Activated CD8-positive, alpha-beta memory T cell treated with anti-CD3 and anti-CD28 coated beads, Interleukin-2, amount 50 U/mL, for 24 hours (primary cell): ENCODE results near the gene TRAPPC2L.
"Not testable (repeated sequence)": the region's sequence is repeated elsewhere in the genome, so short reads cannot be mapped to it uniquely, and the experiment has no call there.

Source experiments
- DNase-seq: peaks from one replicate; pipeline ENCODE4 v3.0.0-alpha.2; 2020; ENCODE audit errors: extremely low read depth

Gene TRAPPC2L

DNA sequence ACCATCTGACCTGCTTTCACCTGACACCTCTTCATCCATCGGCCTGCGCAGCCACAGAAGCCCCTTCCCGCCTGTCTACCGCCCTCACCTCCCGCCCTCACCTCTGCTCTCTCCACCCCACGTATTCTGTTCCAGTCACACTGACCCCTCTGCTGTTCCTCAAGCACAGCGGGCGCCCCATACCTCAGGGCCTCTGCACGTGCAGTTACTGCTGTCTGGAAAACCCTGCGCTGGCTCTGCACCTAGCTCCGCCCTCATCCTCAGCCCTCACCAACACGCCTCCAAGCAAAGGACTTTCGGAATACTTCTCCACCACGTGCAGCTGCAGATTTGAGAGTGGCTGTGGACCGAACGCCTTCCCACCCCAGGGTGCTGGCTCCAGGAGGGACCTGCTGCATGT lies 34.2 kb downstream of the TRAPPC2L start:
- no peak for DNase-seq

DNA sequence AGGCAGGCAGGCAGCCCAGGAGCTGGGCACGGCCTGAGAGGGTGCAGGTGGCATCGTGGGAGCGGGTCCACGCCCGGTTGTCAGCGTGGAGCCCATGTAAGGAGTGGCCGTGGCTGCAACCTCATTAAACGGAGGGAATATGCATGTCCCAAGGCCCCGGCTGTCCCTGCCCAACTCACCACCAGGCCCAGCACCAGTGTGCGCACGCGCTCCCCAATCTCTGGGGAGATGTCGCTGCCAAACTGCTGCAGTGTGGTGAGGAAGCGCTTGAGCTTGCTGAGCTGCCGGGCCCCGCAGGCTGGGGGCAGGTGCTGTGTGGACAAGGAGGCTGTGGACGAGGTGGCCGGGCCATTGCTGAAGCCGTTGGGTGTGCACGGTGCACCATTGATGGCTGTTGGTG lies 35.1 kb downstream of the TRAPPC2L start:
- DNase-seq: no peak

DNA sequence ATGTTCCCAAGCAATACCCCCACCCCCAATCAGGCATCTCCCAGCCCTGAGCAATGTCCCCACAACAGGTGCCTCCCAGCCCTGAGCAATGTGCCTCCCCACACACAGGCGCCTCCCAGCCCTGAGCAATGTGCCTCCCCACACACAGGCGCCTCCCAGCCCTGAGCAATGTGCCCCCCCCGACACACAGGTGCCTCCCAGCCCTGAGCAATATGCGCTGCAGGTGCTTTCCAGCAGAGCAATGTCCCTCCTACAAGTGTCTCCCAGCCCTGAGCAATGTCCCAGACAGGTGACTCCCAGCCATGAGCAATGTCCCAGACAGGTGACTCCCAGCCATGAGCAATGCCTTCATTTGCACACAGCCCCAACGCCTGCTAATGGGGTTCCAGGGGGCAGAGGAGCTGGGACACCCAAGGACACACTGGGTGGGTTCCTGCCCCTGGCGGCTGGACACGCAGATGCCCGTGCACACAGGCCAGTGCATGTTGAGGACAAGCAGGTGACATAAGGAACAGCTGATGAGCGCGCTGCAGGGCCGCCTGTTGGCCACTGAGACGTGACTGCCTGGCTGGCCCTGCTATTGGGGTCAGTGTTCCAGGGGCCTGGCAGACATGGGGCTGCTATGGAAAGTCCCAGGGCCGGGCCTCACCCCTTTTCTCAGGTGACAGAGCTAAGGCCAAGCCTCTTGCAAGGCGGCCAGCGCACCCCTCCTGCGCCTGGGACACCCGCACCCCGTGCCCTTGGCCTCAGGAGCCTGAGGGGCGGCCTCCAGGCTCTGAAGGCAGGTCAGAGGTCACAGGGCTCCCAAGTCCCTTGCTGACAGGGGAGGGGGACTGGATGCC lies 36.4 kb downstream of the TRAPPC2L start:
- DNase-seq: no peak

DNA sequence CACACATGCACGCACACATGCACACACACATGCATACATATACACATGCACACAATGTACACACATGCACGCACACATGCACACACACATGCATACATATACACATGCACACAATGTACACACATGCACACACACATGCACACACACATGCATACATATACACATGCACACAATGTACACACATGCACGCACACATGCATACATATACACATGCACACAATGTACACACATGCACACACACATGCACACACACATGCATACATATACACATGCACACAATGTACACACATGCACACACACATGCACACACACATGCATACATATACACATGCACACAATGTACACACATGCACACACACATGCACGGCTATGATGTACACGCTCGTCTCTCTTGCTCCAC lies 37.3 kb downstream of the TRAPPC2L start:
- not testable (repeated sequence) for DNase-seq

DNA sequence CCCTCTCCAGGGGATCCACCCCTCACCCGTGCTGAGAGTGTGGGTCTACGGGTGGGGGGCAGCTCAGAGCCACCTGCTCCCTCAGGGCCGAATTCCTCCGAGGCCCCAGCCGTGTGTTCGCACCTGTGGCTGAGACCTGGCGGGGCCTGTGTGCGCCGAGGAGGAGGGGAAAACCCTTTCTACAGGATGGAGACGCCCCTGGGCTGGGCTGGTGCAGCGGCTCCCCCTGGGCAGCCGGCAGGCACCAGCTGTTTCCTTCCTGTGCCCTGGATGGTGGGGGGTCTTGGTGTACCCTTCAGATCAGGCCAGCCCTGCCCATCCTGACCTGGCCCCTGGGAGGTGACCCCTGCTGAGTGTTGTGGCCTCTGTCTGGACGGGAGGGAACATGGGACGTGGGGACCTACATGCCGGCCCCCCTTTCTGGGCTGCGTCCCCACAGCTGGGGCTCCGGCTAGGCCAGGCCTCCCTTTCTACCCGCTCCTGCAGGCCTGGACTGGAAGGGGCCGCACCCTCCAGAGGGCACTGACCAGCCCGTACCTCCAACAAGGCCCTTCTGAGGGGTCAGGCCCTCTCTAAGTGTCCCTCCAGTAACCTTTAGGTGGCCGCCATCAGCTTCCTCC lies 37.9 kb downstream of the TRAPPC2L start:
- DNase-seq: no peak

DNA sequence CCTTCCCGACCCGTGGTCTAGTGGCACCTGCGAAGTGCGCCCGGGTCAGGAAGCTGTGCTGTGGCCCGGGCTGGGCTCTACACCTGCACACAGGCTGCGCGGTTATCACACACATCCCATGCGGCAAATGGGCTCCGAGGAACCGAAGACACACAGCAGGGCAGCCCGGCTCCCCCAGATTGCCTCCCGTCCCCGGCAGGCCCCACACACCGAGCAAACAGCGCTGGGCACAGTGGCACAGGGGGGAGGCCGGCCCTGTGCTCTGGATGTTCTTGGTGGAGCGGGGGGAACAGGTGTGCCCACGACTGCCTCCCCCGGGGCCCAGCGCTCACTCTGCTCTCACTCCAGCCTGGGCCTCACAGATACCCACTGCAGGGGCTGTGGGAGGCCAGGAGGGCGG lies 38.4 kb downstream of the TRAPPC2L start:
- DNase-seq: no peak

DNA sequence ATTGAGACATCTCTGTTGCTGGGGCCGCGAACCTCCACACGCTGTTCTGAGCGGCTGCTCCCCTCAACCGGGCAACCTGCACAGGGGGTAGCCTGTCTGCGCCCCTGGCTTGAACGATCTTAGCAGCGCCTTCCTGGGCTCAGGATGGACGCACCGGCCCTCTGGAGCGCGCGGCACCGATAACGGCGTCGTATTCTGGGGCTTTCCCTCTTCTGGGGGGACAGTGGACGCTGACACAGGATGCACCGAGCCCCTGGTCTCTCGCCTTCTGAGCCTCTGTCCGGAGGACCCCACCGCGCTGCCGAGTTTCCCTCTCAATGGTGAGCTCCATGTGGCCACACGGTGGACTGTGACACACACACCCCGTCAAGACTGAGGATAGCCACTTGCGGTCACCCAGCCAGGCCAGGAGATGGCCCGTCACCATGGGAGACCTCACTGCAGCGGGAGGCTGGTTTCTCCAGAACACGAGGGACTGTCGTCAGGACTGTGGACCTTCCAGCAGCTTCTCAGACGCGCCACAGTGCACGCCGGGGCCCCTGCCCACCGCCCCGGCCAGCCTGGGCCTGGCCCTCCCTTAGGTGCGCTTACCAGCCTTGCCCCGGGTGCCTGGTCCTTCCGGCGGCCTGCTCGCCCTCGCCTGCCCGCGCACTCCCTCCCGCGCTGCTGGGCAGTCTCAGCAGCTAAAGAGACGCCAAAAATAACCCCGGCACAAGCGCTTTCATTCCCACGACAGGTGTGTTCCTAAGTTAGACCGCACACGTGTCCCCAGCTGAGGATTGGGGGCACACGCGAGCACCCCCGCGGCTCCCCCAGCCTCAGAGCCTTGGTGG lies 39.5 kb downstream of the TRAPPC2L start:
- DNase-seq: no peak

DNA sequence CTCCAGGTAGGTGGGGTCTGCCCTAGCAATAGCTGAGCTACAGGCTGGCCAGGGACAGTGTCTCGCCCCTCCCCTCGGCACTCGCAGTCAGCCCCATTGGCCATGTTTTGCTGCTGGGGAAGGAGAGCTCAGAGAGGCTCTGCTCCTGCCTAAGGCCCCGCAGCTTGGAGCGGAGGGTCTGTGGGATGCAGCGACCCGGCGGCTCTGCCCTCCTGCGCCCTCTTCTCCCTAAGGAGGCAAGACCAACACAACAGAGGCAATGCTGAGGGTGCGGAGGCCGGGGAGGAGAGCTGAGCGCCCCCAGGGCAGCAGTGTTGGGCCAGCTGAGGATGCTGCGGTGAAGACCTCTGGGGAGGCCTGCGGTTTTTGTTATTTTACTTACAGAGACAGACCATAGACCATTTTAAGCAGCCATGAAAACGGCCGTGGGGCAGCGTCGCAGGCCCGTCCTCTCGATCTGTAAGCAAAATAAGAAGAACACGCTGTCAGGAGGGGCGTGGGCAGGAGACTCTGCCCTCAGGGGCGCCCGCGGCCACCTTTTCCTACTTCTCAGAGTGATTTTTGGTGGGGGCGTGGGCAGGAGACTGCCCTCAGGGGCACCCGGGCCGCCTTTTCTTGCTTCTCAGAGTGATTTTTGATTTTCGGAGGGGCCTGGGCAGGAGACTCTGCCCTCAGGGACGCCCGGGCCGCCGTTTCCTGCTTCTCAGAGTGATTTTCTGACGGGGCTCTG lies 40.9 kb downstream of the TRAPPC2L start:
- DNase-seq: no peak

DNA sequence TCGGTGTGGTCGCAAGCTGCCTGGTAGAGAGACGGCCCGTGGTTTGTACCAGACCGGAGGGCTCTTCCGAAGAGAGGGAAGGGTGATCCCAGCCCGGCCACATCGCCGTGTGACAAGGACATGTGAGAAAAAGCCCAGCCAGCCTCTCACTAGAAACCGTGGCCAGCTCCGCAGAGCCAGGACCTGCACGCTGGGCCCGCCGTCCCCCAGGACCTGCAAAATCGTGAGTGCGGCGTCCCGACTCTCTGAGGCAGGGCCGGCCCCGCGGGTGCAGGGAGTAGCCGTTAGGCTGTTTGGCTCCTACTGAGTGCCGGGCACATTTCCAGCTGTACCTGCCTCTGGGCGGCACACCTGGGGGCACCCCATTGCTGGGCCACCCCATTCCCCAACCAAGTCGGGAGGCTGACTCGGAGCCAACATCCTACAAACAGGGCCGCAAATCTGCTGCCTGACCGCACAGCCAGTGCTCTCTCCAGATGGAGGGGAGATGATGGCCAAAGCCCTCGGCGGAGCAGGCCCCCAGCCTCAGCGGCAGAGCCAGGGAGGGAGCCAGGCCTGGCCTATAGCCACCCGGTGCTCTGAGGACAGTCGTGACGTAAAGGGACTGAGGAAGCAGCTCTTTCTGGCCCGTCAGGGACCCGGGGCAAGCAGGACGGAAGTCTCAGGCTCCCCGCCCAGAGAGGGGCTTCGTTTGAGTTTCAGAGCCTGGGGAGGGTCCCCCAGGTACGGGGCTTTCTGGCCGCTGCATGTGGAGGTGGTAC lies 43.2 kb downstream of the TRAPPC2L start:
- no peak for DNase-seq

DNA sequence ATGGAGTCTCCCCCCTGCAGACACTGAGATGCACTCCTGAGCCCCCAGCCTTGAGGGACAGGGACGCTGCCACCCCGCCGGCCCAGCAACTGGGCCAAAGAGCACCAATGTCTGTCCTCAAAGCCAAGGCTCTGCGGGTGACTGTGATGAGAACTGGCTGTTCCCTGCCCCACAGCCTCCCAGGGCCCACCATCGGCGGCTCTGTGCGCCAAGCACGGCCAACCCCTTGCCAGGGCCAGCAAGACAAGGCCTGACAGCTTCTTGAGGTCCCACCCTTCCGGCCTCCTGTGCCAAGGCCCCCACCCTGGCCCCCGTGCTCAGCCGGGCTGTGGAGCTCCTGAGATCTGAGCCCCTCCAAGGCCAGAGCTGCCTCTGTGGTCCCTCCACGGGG lies 43.7 kb downstream of the TRAPPC2L start:
- no peak for DNase-seq

DNA sequence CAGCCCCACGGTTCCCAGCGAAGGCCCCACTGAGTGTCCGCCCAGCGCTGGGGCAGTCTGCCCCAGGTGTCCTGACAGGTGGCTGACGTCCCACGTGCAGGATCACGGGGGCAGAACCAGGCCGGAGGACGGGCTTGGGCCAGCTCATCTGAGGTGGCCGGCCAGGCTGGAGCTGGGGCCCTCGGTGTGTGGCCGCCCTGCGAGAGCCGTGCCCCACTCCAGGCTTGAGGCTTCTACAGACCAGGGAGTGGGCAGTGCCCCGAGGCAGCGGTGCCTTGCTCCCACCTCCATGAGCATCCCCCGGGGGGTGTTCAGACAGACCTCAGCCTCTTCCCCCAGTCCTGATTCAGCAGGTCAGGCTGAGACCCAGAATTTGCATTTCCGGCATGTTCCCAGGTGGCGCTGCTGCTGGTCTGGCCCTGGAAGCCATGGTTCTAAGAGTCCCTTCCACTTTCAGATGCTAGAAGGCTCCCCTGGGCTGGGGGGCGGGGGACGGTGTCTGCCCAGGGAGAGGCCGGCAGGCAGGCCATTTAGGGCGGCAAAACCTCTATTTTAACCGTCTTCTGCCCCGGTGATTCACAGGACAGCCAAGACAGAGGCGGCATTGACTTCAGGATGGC lies 44.9 kb downstream of the TRAPPC2L start:
- DNase-seq: no peak

DNA sequence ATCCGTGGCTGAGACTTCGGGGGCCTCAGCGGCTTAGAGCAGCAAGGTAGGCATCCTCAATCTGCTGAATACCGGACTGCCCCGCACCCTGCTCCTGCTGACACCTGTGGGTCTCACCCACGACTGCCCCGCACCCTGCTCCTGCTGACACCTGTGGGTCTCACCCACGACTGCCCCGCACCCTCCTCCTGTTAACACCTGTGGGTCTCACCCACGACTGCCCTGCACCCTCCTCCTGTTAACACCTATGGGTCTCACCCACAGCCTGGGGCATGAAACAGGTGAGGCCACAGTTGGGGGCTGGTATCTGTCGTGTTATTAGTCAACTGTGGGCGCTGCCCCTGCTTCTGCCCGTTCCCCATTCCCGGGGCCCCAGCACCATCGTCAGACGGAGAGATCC lies 45.8 kb downstream of the TRAPPC2L start:
- no peak for DNase-seq

DNA sequence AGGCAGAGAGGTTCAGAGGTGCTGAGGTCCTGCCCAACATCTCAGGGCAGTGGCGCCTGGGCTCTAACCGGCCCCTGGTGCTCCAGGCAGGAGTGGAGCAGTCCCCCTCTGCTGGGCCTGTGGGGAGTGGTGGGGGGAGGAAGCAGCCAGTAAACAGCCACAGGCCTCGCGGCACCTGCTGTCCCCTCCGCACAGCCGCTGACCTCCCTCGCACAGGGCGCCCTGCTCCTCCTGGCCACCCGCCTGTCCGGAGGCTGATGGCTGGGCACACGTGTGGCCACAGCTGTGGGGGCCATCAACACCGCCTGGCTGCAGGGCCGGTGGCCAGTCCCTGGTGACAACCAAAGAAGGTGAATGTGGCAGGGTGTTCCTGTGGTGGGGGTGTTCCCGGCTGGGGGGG lies 46.3 kb downstream of the TRAPPC2L start:
- DNase-seq: no peak

DNA sequence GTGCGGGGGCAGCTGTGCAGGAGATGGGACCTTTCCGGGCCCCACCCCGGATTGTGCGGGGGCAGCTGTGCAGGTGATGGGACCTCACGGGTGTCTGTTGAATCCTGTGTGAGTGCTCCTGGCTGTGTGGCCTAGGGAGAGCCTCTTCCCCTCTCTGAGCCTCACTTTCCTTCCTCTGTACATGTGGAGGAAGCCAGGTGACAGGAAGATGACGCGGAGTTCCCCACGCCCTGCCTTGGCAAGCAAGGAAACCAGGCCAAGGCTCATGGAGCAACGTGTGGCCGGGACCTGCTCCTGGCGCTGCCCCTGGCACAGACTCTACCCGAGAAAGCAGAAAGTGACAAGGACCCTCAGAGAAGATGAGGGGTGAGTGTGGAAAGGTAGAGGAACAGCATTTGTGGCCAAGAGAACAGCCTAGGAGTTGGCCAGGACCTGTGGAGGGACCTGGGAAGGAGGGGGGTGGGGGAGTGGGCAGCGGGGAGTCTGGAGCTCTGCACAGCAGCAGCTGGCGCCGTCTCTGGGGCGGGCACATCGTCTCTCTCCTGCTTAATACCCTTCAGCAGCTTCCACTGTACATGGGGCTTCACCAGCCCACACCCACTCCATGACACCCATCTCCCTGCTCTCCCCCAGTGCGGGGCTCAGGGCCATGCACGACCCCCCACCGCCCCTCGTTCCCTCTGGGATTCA lies 47.9 kb downstream of the TRAPPC2L start:
- no peak for DNase-seq

DNA sequence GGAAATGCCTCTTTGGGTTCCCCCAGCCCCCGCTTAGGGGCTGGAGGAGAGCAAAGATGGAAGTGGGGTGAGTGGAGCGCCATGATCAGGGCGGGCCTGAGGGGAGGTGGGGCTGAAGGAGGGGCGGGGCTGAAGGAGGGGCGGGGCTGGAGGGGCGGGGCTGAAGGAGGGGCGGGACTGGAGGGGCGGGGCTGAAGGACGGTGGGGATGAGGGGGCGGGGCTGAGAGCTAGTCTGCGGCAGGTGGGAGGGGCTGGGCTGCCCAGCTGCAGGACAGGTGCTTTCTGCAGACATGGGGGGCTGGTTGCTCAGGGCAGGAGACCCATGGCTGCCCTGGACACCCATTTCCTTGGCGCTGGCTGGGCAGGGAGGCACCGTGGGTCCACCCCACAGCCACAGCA lies 48.6 kb downstream of the TRAPPC2L start:
- DNase-seq: no peak

DNA sequence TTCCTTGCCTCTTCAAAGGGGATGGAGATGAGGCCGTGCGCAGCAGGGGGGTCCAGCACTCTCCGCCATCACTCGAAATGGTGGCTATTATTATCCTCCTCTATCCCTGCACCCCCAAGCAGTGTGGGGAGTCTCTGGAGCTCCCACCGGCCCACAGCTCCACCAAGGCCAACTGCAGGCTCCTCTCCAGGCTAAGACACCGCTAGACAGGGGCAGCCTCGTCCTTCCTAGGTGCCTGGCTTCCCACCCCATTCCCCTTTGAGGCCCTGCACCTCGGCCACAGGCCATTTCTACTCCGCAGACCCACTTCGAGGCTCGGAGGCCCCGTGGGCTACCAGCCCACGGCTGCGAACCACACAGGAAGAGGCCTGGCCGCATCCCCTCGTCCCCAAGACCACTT lies 49.1 kb downstream of the TRAPPC2L start:
- DNase-seq: no peak

DNA sequence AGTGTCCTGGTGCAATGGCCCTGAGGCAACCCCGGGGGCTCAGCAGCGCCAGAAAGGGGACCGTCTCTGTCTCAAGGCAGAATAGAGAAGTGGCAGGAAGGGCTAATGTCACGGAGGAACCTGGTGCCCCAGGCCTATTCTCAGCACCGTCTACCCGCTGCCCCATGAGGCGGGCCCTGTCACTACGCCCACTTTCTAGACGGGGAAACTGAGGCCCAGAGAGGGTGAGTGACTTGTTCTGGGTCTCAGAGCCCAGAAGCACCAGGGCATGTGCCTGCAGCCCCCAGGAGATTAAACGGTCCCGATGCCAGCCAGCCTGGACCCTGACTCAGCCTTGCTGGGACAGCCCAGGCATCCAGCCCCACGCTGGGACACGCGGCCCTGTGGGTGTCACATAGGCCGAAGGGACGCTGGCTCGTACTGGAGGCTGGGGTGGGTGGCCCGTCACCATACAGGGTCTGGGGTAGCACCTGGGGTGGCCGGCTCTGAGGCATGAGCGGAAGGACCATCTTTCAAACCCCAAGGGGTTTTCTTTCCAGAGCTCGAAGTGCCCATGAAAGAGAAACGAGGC lies 49.7 kb downstream of the TRAPPC2L start:
- no peak for DNase-seq

DNA sequence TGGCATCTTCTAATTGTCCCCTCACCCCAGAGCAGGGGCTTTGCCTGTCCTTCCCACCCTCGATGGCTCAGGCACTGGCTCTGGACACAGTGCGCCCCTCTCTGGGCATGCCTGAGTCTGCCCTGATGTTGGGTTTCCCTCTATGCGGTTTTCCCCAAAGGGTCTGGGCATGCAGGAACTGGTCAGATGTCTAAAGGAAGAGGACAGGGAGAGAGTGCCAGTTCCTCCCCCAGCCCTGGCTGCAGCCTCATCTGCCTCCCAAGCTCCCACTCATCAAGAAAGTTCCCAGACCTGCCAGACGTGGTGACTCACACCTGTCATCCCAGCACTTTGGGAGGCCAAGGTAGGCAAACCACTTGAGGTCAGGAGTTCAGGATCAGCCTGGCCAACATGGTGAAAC lies 50.8 kb downstream of the TRAPPC2L start:
- DNase-seq: no peak

DNA sequence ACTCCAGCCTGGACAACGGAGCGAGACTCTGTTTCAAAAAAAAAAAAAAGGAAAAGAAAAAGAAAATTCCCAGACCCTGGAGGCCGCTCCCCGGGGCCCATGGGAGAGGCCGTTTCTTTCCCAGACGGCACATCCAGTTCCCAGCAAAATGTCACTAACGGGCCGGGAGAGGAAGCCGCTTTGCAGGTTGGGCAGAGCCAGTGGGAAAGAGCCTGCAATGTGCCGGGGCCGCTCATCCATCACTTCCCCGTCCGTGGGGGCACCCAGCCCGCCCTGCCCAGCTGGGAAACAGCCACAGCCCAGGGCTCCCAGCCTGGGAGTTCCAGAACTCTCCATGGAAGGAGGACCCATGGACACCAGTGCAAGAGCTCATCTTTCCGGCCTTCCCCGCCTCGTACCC lies 51.4 kb downstream of the TRAPPC2L start:
- DNase-seq: no peak
